Smooth muscle cell (in vitro differentiated cells): ENCODE results near the gene BAIAP2L2. TPM values are rescaled to one million over a fixed set of nuclear protein-coding genes. Genes with fewer than 3 reads are reported as not detected.
"Not testable (repeated sequence)": the region's sequence is repeated elsewhere in the genome, so short reads cannot be mapped to it uniquely, and the experiment has no call there.

ENCODE experiments used
- DNase-seq: peaks from one replicate; lab custom pipeline; 2025; ENCODE audit not compliant: unreplicated experiment; lab: John Stamatoyannopoulos, UW
- H2AFZ ChIP-seq: fragments of 200-600 bp; sonication (generic); 2 replicates; pipeline ENCODE4 v1.6.0; 2016; ENCODE audit warnings: antibody characterized with exemption, low read depth, mild to moderate bottlenecking
- H3F3A ChIP-seq: fragments of 200-600 bp; sonication (generic); 2 replicates; pipeline ENCODE4 v1.6.0; 2017; ENCODE audit warnings: antibody characterized with exemption, low read depth
- H3K27ac ChIP-seq: fragments of 200-600 bp; sonication (generic); 2 replicates; pipeline ENCODE4 v1.5.1; 2016; ENCODE audit warnings: low read depth, mild to moderate bottlenecking
- H3K27me3 ChIP-seq: fragments of 200-600 bp; sonication (generic); 2 replicates; pipeline ENCODE4 v1.6.1; 2016; ENCODE audit warnings: low read depth, mild to moderate bottlenecking
- H3K36me3 ChIP-seq: fragments of 200-600 bp; sonication (generic); 2 replicates; pipeline ENCODE4 v1.5.1; 2016; ENCODE audit warnings: low read depth
- H3K4me1 ChIP-seq: fragments of 200-600 bp; sonication (generic); 2 replicates; pipeline ENCODE4 v1.5.1; 2016; ENCODE audit warnings: low read depth
- H3K4me2 ChIP-seq: fragments of 200-600 bp; sonication (generic); 2 replicates; pipeline ENCODE4 v1.6.0; 2016; ENCODE audit warnings: mild to moderate bottlenecking
- H3K4me3 ChIP-seq: fragments of 200-600 bp; sonication (generic); 2 replicates; pipeline ENCODE4 v1.5.1; 2016; ENCODE audit warnings: mild to moderate bottlenecking
- H3K79me2 ChIP-seq: fragments of 200-600 bp; sonication (generic); 2 replicates; pipeline ENCODE4 v1.6.0; 2016; ENCODE audit warnings: low read depth, mild to moderate bottlenecking
- H3K9ac ChIP-seq: fragments of 200-600 bp; sonication (generic); 2 replicates; pipeline ENCODE4 v1.6.0; 2016; ENCODE audit warnings: low read depth
- H3K9me3 ChIP-seq: fragments of 200-600 bp; sonication (generic); replicated peaks from 2 replicates; pipeline ENCODE4 v1.5.1; 2016; ENCODE audit warnings: low read depth
- H4K20me1 ChIP-seq: fragments of 200-600 bp; sonication (generic); 2 replicates; pipeline ENCODE4 v1.6.0; 2016; ENCODE audit warnings: low read depth
- CTCF ChIP-seq: fragments of 200-600 bp; sonication (generic); IDR thresholded peaks from 2 replicates; pipeline ENCODE4 v1.5.1; 2017; ENCODE audit warnings: borderline replicate concordance, mild to moderate bottlenecking, antibody characterized with exemption; ENCODE audit not compliant: insufficient read depth, poor library complexity, severe bottlenecking
- WGBS: methylation state at CpG from one replicate; pipeline ENCODE4 v1.1.7; 2016; ENCODE audit warnings: low lambda C conversion rate; 5-methylcytosine and 5-hydroxymethylcytosine counted together
- polyA plus RNA-seq: library from polyadenylated mRNA; unstranded; fragments of >200 nt; fragmentation: Nextera tagmentation; extraction: Ambion mirVana; gene quantifications from 2 replicates; pipeline ENCODE4 v1.2.1, GENCODE V29; 2016
- total RNA-seq: library from RNA; depleted of rRNA; stranded (reverse); fragments of >200 nt; gene quantifications from 2 replicates; pipeline ENCODE4 v1.2.3, GENCODE V29; 2014

Gene BAIAP2L2
- total and polyA plus RNA-seq, 2 experiments from 2014 or later, result 0.13 to 1.3 TPM

GRCh38 chr22:38151126-38151500, 40.6 kb upstream of the BAIAP2L2 start:
- H3K4me2 ChIP-seq, result no peak overlapping the region
- H3K9ac ChIP-seq, result no peak overlapping the region
- H3K27me3 ChIP-seq, result no peaks in the 10 kb centered on the region
- DNase-seq, result no peak
- no peaks in the 10 kb centered on the region for H3K36me3 ChIP-seq
- H3K4me1 ChIP-seq, result peaks cover 14% of the 10 kb centered on the region
- no peaks in the 10 kb centered on the region for H4K20me1 ChIP-seq
- no peaks in the 10 kb centered on the region for H3F3A ChIP-seq
- no peaks in the 10 kb centered on the region for H3K9me3 ChIP-seq
- H3K4me3 ChIP-seq, result no peak overlapping the region
- no peaks in the 10 kb centered on the region for H3K79me2 ChIP-seq
- WGBS, result 92% methylated on average over 8 of the region's 8 CpGs
- H2AFZ ChIP-seq, result no peak overlapping the region
- H3K27ac ChIP-seq, result no peak overlapping the region
- no peak for TF ChIP-seq CTCF

GRCh38 chr22:38148245-38148644, 37.8 kb upstream of the BAIAP2L2 start:
- H3F3A ChIP-seq, result no peaks in the 10 kb centered on the region

GRCh38 chr22:38146166-38146565, 35.7 kb upstream of the BAIAP2L2 start:
- not testable (repeated sequence) for H3K27me3 ChIP-seq, H3K4me2 ChIP-seq, H3K4me3 ChIP-seq, H3K27ac ChIP-seq, H3K9ac ChIP-seq, H4K20me1 ChIP-seq, H3F3A ChIP-seq, DNase-seq, H2AFZ ChIP-seq, H3K79me2 ChIP-seq, H3K9me3 ChIP-seq, H3K36me3 ChIP-seq, H3K4me1 ChIP-seq
- 84% methylated on average over 3 of the region's 3 CpGs for WGBS

More at GRCh38 chr22:38148245-38148644, 37.8 kb upstream of the BAIAP2L2 start:
- TF ChIP-seq CTCF, result no peak
- Histone ChIP-seq H3K27ac (no peak overlapping the region), H3K27me3 (no peaks in the 10 kb centered on the region), H3K9ac (no peak overlapping the region), H3K4me1 (peaks cover 5% of the 10 kb centered on the region), H3K4me2 (no peak overlapping the region), H3K9me3 (no peaks in the 10 kb centered on the region), H3K36me3 (no peaks in the 10 kb centered on the region), H3K4me3 (no peak overlapping the region), H4K20me1 (no peaks in the 10 kb centered on the region), H2AFZ (no peak overlapping the region), H3K79me2 (no peaks in the 10 kb centered on the region)
- 55% methylated on average over 5 of the region's 5 CpGs for WGBS
- DNase-seq, result no peak

- 98% methylated on average over 5 of the region's 5 CpGs for WGBS
- no peak for DNase-seq
- no peak overlapping the region for H3K4me2 ChIP-seq
- no peak overlapping the region for H2AFZ ChIP-seq
- no peak overlapping the region for H3K4me3 ChIP-seq
- no peaks in the 10 kb centered on the region for H3K9me3 ChIP-seq
- no peaks in the 10 kb centered on the region for H3K4me1 ChIP-seq
- H3K79me2 ChIP-seq, result no peaks in the 10 kb centered on the region
- H3K9ac ChIP-seq, result no peak overlapping the region
- no peaks in the 10 kb centered on the region for H3K36me3 ChIP-seq
- H3K27me3 ChIP-seq, result no peaks in the 10 kb centered on the region
- H3F3A ChIP-seq, result no peaks in the 10 kb centered on the region
- H3K27ac ChIP-seq, result no peak overlapping the region
- no peak for TF ChIP-seq CTCF
- no peaks in the 10 kb centered on the region for H4K20me1 ChIP-seq
Observed at GRCh38 chr22:38144025-38144405, 33.5 kb upstream of the BAIAP2L2 start.
